ENCODE results near the gene ZNF655. TPM values are rescaled to one million over a fixed set of nuclear protein-coding genes. Genes with fewer than 3 reads are reported as not detected.
"Not testable (repeated sequence)": the region's sequence is repeated elsewhere in the genome, so short reads cannot be mapped to it uniquely, and the experiment has no call there.

ZNF655 gene
- total and polyA plus RNA-seq, 3 experiments from 2014 or later = 55.8 to 91.6 (median 58.2) TPM

- Histone ChIP-seq H3K27me3 (ENCODE audit: insufficient read depth, low read length, poor library complexity, severe bottlenecking) (no peaks in the 10 kb centered on the region), H3K4me1 (ENCODE audit: insufficient read depth, low read length) (peaks cover 11% of the 10 kb centered on the region), H3K9me3 (ENCODE audit: low read length) (no peaks in the 10 kb centered on the region), H3K4me3 (ENCODE audit: low read length) (peak overlapping the region; percentile 81), H3K36me3 (ENCODE audit: insufficient read depth, low read length) (no peaks in the 10 kb centered on the region), H3K27ac (ENCODE audit: low read depth, low read length) (no peak overlapping the region)
- Mint-ChIP-seq H3K4me1 (peaks cover 10 to 20% (median 17%) of the 10 kb centered on the region in 3 donors), H3K9me3 (no peaks in the 10 kb centered on the region), H3K4me3 (peak overlapping the region; percentile 83 to 96 (median 94)), H3K36me3 (peaks cover 0 to 4% (median 0%) of the 10 kb centered on the region in 3 donors), H3K27me3 (no peaks in the 10 kb centered on the region), H3K27ac (peak overlapping the region; percentile 10 to 81 (median 61))
- POLR2A ChIA-PET = interaction anchor here (0.6 to 0.7 kb wide), 2 partner anchors 21 to 855 kb away, joined by 3 to 4 read pairs; partner anchors contain the start of gene ZNF655
- CTCF ChIA-PET = interaction anchor here (1.2 to 1.6 kb wide), 2 partner anchors 45 to 75 kb away, joined by 3 to 4 read pairs; partner anchors contain the start of gene ZKSCAN5
- no peak for DNase-seq
Observed at GRCh38 chr7:99579281-99579955, 21.0 kb downstream of the ZNF655 start.

GRCh38 chr7:99579956-99580777 is 21.7 kb downstream of the ZNF655 start:
- H3K4me3 ChIP-seq (ENCODE audit: low read length) = peak overlapping the region; percentile 81
- no peaks in the 10 kb centered on the region for H3K27me3 ChIP-seq (ENCODE audit: insufficient read depth, low read length, poor library complexity, severe bottlenecking)
- DNase-seq = peak; percentile 31 to 72 (median 48)
- no peaks in the 10 kb centered on the region for H3K27me3 Mint-ChIP-seq
- H3K27ac Mint-ChIP-seq = peak overlapping the region; percentile 18 to 97 (median 86)
- POLR2A ChIA-PET = interaction anchor here (0.6 to 0.8 kb wide), 4 partner anchors 22 to 855 kb away, joined by 3 to 7 read pairs (median 4); partner anchors contain the start of genes ZKSCAN5 and ZNF655
- H3K27ac ChIP-seq (ENCODE audit: low read depth, low read length) = no peak overlapping the region
- peak overlapping the region; percentile 83 to 96 (median 94) for H3K4me3 Mint-ChIP-seq
- no peaks in the 10 kb centered on the region for H3K9me3 Mint-ChIP-seq
- H3K36me3 ChIP-seq (ENCODE audit: insufficient read depth, low read length) = no peaks in the 10 kb centered on the region
- CTCF ChIA-PET = interaction anchor here (0.7 to 1.2 kb wide), 4 partner anchors 23 to 76 kb away, joined by 3 to 4 read pairs (median 3); partner anchors contain the start of gene ZKSCAN5
- H3K4me1 Mint-ChIP-seq = peaks cover 10 to 20% (median 17%) of the 10 kb centered on the region in 3 donors
- no peaks in the 10 kb centered on the region for H3K9me3 ChIP-seq (ENCODE audit: low read length)
- H3K36me3 Mint-ChIP-seq = peaks cover 0 to 2% (median 0%) of the 10 kb centered on the region in 3 donors
- H3K4me1 ChIP-seq (ENCODE audit: insufficient read depth, low read length) = peaks cover 11% of the 10 kb centered on the region

GRCh38 chr7:99580778-99581332 is 22.4 kb downstream of the ZNF655 start:
- not testable (repeated sequence) for H3K9me3 Mint-ChIP-seq; H3K9me3 ChIP-seq (ENCODE audit: low read length); H3K27ac ChIP-seq (ENCODE audit: low read depth, low read length); DNase-seq; H3K27me3 Mint-ChIP-seq; H3K36me3 ChIP-seq (ENCODE audit: insufficient read depth, low read length); H3K36me3 Mint-ChIP-seq; H3K27me3 ChIP-seq (ENCODE audit: insufficient read depth, low read length, poor library complexity, severe bottlenecking)
- POLR2A ChIA-PET = interaction anchor here (0.7 to 0.8 kb wide), 2 partner anchors 44 to 76 kb away, joined by 5 to 7 read pairs; partner anchors contain the start of gene ZKSCAN5
- H3K27ac Mint-ChIP-seq = peak overlapping the region; percentile 8 to 97 (median 86)
- Histone ChIP-seq H3K4me1 (ENCODE audit: insufficient read depth, low read length) (peaks cover 11% of the 10 kb centered on the region), H3K4me3 (ENCODE audit: low read length) (peak overlapping the region; percentile 81)
- CTCF ChIA-PET = interaction anchor here (0.7 to 1.2 kb wide), 4 partner anchors 23 to 76 kb away, joined by 3 to 4 read pairs (median 3); partner anchors contain the start of gene ZKSCAN5
- H3K4me1 Mint-ChIP-seq = peaks cover 10 to 20% (median 17%) of the 10 kb centered on the region in 3 donors
- peak overlapping the region; percentile 83 to 96 (median 94) for H3K4me3 Mint-ChIP-seq

DNA sequence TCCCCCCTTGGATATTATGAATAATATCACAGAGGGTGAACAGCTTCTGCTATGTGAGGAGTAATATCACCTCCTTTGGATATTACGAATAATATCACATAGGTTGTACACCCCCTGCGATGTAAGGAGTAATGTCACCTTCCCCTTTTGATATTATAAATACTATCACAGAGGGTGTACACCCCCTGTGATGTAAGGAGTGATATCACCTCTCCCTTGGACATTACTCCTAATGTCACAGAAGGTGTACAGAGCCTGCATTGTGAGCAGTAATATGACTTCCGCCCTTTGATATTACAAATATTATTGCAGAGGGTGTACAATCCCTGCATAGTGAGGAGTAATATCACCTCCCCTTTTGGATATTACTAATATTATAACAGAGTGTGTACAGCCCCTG is 30.4 kb downstream of the ZNF655 start:
- POLR2A ChIA-PET = no interaction called here
- peaks cover 0 to 8% of the 10 kb centered on the region in 2 donors for H3K27me3 Mint-ChIP-seq
- no peaks in the 10 kb centered on the region for H3K36me3 Mint-ChIP-seq
- no peaks in the 10 kb centered on the region for H3K9me3 Mint-ChIP-seq
- H3K9me3 ChIP-seq (ENCODE audit: low read length) = no peaks in the 10 kb centered on the region
- no peak overlapping the region for H3K27ac ChIP-seq (ENCODE audit: low read depth, low read length)
- H3K27ac Mint-ChIP-seq = no peak overlapping the region
- no peaks in the 10 kb centered on the region for H3K4me1 ChIP-seq (ENCODE audit: insufficient read depth, low read length)
- H3K36me3 ChIP-seq (ENCODE audit: insufficient read depth, low read length) = no peaks in the 10 kb centered on the region
- no peak overlapping the region for H3K4me3 ChIP-seq (ENCODE audit: low read length)
- no peak overlapping the region for H3K4me3 Mint-ChIP-seq
- DNase-seq = no peak
- no peaks in the 10 kb centered on the region for H3K4me1 Mint-ChIP-seq
- H3K27me3 ChIP-seq (ENCODE audit: insufficient read depth, low read length, poor library complexity, severe bottlenecking) = no peaks in the 10 kb centered on the region
- CTCF ChIA-PET = no interaction called here

DNA sequence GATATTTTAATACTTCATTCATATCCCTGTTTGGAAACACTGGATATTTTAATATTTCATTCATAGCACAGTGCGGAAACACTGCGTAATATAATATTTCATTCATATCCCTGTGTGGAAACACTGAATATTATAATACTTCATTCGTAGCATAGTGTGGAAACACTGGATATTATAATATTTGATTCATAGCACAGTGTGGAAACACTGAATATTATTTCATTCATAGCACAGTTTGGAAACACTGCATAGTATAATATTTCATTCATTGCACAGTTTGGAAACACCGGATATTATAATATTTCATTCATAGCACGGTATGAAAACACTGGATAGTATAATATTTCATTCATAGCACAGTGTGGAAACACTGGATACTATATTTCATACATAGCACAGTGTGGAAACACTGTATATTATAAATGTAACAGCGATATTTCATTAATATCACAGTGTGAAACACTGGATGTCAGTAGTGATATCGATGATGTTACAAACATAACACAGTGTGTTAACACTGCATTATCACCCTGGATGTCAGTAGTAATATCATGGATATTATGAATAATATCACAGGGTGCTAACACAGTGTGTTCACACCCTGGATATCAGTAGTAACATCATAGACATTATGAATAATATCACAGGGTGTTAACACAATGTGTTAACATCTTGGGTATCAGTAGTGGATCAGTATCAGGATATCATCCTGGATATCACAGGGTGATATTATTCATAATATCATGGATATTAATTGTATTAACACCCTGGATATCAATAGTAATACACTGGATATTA is 36.7 kb downstream of the ZNF655 start:
- Histone ChIP-seq H3K9me3 (ENCODE audit: low read length) (no peaks in the 10 kb centered on the region), H3K4me3 (ENCODE audit: low read length) (no peak overlapping the region), H3K36me3 (ENCODE audit: insufficient read depth, low read length) (no peaks in the 10 kb centered on the region), H3K4me1 (ENCODE audit: insufficient read depth, low read length) (no peaks in the 10 kb centered on the region), H3K27ac (ENCODE audit: low read depth, low read length) (no peak overlapping the region), H3K27me3 (ENCODE audit: insufficient read depth, low read length, poor library complexity, severe bottlenecking) (no peaks in the 10 kb centered on the region)
- no peaks in the 10 kb centered on the region for H3K9me3 Mint-ChIP-seq
- ChIA-PET CTCF (no interaction called here), POLR2A (no interaction called here)
- H3K27me3 Mint-ChIP-seq = no peaks in the 10 kb centered on the region
- H3K27ac Mint-ChIP-seq = no peak overlapping the region
- H3K4me3 Mint-ChIP-seq = no peak overlapping the region
- H3K4me1 Mint-ChIP-seq = no peaks in the 10 kb centered on the region
- no peak for DNase-seq
- no peaks in the 10 kb centered on the region for H3K36me3 Mint-ChIP-seq

GRCh38 chr7:99596408-99596955 is 38.0 kb downstream of the ZNF655 start:
- Mint-ChIP-seq H3K27ac (no peak overlapping the region), H3K9me3 (no peaks in the 10 kb centered on the region), H3K4me1 (no peaks in the 10 kb centered on the region), H3K4me3 (no peak overlapping the region), H3K27me3 (no peaks in the 10 kb centered on the region), H3K36me3 (no peaks in the 10 kb centered on the region)
- Histone ChIP-seq H3K9me3 (ENCODE audit: low read length) (no peaks in the 10 kb centered on the region), H3K4me3 (ENCODE audit: low read length) (no peak overlapping the region), H3K27ac (ENCODE audit: low read depth, low read length) (no peak overlapping the region), H3K36me3 (ENCODE audit: insufficient read depth, low read length) (no peaks in the 10 kb centered on the region), H3K27me3 (ENCODE audit: insufficient read depth, low read length, poor library complexity, severe bottlenecking) (no peaks in the 10 kb centered on the region), H3K4me1 (ENCODE audit: insufficient read depth, low read length) (no peaks in the 10 kb centered on the region)
- DNase-seq = no peak
- POLR2A ChIA-PET = no interaction called here
- CTCF ChIA-PET = no interaction called here

DNA sequence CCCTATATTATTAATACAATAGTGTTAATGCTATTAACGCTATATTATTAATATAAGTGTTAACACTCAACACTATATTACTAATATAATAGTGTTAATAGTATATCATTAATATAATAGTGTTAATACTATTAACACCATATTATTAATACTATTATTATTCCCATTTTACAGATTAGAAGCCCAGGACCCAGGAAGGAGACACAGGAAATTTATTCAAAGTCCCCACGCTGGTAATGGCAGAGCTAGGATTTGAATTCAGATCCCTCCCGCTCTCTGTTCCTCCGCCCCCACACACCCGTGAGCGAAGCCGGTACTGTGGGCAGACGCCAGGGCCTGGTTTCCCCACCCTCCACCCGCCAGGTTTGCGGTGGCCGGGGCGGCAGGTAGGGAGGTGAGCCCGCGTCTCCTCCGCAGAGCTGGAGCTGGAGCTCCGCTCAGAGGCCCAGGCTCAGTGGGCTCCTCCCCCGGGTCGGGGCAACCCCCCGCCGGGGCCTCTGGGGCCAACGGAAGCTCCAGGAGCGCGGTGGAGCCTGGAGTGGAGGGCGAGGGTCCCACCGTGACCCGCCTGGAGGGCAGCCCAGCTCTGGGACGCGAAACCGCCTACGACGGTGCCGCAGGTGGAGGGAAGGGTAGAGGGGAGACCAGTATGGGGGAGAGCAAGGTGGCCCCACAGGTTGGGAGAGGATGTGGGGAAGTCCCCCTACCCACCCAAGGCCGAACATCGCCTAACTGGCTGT is 39.5 kb downstream of the ZNF655 start, which contains the start of gene TMEM225B:
Gene TMEM225B, plus strand, starts transcription at position 506 of the 740 bp plus-strand sequence. CDS start 6,122 bp downstream, outside the sequence.
- Histone ChIP-seq H3K4me1 (ENCODE audit: insufficient read depth, low read length) (no peaks in the 10 kb centered on the region), H3K9me3 (ENCODE audit: low read length) (no peaks in the 10 kb centered on the region), H3K36me3 (ENCODE audit: insufficient read depth, low read length) (no peaks in the 10 kb centered on the region), H3K4me3 (ENCODE audit: low read length) (no peak within 1 kb of the TSS), H3K27me3 (ENCODE audit: insufficient read depth, low read length, poor library complexity, severe bottlenecking) (no peaks in the 10 kb centered on the region), H3K27ac (ENCODE audit: low read depth, low read length) (no peak within 1 kb of the TSS)
- ChIA-PET POLR2A (no interaction called here), CTCF (interaction anchor here (1.5 kb wide), 1 partner anchor 12 kb away, joined by 3 read pairs; no protein-coding TSS in a partner anchor)
- peak in 1 of 5 donors; percentile 16 for DNase-seq
- no peaks in the 10 kb centered on the region for H3K4me1 Mint-ChIP-seq
- no peak within 1 kb of the TSS for H3K4me3 Mint-ChIP-seq
- no peaks in the 10 kb centered on the region for H3K9me3 Mint-ChIP-seq
- H3K27me3 Mint-ChIP-seq = no peaks in the 10 kb centered on the region
- no peaks in the 10 kb centered on the region for H3K36me3 Mint-ChIP-seq
- no peak within 1 kb of the TSS for H3K27ac Mint-ChIP-seq
